SHP77 treated with DMSO at 0.1 percent for 48 hours (cell line): ENCODE results near the gene PLEK.
"Not testable (repeated sequence)": the region's sequence is repeated elsewhere in the genome, so short reads cannot be mapped to it uniquely, and the experiment has no call there.

Experiments
- DNase-seq: peaks from one replicate; lab custom pipeline; 2025; lab: John Stamatoyannopoulos, UW

The PLEK gene

DNA sequence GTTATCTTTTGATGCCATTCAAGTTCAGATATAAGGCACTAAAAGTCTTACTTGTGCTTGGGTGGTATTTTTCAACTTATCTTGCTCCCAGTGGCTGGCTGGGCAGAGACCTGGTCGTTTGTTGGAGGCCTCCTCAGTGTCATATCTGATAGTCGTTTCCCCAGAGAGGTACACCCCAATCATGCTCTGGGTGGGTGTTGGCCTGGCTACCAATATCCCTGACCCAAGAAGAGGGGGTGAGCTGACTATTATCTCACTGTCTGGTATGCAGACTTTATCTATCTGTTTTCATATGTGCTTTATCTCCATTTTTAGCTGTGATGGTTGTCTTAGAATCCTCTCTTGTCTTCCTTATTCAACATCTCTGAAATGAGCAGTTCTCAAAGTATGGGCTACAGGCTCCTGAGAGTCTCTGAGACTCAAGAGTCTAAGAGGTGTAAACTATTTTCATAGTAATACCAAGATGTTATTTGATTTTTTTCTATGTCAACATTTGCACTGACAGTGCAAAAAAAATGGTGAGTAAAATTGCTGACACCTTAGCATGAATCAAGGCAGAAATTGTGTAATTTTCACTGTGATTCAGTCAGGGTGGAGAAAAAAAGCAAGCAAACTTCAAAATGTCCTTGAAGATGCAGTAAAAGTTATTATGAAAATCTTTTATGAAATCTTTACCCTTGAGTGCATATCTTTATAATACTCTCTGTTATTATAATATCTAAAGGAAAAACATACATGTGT lies 12.3 kb upstream of the PLEK start:
- no peak for DNase-seq

DNA sequence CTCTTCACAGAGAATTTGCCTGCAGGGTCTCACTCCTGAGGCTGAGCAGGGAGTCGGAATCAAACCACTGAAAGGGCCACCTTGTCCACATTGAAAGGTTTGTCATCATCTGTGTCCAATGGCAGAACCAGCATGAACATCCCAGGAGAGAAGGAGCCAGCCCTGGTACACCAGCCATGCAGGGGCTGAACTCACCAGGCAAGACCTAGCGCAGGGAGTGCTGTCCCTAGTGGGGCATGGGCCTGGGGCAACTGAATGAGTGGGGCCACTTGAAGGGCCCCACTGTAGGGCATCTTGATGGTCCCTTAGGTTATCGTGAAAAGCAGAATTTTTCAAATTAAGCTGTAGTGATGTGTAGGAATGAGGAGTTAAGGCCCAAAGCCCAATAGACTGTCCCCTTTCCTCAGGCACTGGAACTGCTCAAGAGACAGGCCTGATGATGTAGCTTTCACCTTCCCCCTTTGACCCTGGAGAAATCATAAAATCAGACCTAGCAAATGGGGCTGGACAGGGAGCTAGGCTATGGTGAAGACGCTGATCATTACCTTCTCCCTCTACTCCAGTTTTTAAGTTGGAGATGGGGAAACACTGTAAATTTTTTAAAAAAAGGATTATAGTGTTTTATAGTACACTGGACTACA lies 8.4 kb upstream of the PLEK start:
- DNase-seq, result no peak

DNA sequence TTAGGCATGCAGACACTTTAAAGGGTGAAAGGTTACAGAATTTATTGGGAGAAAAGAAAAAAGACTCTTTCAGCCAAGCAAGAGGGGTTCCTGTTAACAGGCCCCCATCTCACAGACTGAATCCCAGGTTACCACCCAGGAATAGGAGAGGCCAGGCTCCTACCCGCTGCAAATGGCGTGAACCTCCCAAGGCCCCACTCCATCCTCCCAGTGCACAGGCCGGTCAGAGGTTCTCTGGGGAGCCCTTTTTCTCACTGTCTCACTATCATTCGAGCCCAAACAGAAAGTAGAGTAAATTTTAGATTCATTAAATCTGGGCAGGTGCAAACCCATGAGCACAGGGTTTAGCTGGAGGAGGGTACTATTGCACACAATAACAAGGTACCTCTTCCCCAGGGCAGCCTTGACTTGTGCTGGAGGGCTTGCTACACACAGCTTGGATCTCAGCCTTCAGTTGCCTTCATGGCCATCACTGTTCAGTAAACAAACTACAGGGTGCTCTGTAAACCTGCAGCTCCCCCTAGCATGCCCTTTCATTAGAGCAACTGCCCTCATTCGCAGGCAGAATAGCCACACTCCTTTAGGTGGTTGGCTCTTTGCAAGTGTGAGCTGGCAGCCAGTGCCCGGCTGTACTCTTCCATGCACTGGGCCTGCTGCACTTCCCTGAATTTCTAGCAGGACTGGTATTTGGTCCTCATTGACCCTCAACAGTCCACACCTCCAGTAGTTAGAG lies 7.3 kb upstream of the PLEK start:
- DNase-seq, result peak; percentile 50

DNA sequence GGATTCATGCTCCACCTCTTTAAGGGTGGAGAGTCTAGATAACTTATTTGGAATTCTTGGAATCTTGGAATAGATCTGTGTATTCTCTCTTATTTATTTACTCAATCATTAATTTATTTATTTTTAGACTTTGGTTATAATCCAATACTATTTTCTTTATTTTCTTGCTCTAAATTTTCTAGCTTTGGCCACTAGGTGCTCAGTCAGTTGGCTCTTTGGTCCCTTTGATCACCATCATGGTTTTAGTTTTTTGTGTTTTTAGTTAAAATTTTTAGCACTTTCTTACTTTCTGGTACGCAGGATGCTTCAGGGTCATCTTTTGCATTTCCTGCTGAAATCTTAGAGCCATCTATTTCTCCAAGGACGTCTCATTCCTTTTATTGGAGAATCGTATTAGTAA lies 5.2 kb upstream of the PLEK start:
- no peak for DNase-seq

DNA sequence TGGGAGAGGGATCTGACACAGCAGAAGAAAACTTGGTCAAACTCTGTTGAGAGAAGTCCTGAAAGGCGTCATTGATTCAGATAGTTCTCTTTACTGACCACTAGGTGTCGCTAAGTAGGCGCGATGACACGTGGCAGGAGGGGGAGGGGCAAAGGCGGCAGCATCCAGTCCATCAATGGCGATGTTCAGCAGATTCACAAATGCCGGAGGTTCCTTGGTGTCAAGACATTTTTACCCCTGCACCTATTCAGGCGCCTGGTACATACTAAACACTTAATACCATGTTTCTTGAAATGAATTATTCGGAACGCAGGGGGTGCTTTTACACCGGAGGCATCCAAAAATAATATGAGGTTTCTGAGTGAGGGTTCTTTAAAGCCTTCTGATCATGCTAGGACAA lies 3.0 kb upstream of the PLEK start:
- DNase-seq, result peak; percentile 46

DNA sequence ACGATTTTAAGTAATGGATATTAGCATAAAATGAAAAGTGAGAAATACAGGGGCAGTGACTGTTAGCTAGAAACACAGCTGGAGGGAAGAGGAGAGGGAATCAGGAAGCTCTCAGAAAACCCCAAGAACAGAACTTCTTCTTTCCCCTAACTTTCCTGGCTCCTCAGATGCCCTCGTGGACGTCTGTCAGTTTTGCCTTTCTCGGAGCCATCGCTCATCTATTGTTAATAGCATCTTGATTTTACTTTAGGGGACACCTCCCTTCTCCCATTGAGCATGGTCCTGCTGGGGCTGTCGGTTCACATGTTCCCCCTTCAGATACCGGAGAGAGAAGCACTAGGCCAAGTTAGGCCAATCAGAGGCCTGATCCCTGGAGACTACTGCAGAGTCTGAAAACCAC lies 2.3 kb upstream of the PLEK start:
- DNase-seq, result no peak

DNA sequence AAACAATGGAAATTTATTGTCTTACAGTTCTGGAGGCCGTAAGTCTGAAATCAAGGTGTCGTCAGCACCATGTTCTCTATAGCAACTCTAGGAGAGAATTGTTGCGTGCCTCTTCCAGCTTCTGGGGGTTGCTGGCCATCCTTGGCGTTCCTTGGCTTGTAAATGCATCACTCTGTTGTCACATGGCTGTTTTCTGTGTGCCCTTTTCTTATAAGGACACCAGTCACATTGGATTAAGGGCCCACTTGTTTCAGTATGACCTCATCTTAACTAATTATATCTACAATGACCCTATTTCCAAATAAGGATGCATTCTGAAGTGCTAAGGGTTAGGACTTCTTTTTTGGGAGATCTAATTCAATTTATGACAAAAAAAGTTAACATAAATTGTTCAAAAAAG lies 1.4 kb upstream of the PLEK start:
- DNase-seq, result no peak

DNA sequence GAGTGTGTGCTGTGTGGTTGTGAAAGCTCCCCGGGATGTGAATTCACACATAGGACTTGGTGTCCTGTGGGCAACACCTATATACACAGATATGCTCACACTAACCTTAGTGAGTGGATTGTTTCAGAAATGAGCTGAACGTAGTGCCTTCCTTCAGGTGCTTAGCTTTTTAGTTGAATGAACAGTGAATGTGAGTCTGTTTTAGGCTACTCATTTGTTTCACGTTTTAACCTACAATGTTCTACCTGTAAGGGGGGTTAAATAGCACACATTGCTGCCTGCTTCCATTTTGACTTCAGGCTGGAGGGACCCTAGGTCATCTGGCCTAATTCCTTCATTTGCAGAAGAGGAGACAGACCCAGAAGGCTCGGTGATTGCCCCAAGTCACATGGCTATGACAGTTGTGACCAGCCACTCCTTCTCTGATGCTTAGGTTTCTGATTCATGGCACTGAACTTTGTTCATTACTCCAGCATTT lies 1.0 kb downstream of the PLEK start:
- no peak for DNase-seq

DNA sequence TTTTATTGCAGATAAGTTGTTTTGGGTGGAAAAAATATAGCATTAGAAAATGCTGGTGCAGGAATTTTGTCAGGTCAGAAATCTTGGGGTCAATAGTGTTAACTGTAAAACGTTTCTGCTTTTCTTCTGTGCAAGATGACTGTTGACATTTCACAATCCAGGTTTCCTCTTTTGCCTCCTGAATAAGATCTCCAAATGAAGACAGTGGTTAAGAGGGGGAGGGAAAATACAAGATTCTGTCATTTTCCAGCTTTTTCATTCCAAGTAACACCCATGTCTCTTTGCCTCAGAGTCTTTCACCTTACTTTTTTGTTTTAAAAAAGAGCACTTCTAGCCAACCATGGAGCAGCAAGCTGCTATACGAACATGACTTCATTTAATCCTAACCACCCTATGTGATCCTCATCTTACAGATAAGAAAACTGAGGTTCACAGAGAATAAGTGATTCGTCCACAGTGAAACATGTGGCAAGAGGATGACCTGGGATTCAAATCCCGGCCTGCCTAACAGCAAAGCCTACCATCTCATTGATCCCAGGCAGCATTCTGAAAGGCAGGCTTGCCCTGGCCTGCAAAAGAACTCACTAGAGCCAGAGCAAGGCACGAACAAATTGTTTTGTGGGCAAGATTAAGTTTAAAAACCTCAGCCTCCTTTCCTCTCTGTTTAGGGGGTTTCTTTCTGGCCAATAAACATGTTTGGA lies 3.0 kb downstream of the PLEK start:
- DNase-seq, result no peak

DNA sequence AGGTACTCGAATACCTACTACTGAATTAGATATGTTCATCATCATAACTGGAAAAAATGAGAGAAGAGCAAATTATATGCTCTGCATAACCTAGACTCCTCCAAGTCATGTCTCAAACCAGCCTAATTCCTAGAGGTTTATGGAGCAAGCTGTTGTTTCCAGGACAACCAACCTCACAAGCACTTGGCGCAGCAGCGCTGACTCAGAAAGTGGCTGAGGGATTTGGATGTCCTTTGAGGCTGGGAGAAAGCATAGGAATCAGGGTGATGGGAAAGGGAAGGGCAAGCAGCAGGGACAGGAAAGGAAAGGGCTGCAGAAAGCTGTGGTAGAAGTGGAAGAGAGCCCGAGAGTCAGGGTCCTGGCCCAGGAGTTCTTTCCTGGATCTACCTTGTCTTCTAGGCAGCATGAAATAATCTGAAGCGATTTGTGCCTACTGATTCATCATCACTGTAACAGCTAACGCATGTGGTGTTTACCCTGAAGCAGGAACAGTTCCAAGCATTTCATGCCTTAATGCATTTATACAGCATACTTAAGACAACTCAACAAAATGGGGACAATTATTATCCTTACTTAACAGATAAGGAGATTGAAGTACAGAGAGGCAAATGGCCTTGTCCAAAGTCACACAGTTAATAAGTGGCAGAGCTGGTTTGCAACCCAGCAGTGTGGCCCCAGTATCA lies 3.7 kb downstream of the PLEK start:
- no peak for DNase-seq

DNA sequence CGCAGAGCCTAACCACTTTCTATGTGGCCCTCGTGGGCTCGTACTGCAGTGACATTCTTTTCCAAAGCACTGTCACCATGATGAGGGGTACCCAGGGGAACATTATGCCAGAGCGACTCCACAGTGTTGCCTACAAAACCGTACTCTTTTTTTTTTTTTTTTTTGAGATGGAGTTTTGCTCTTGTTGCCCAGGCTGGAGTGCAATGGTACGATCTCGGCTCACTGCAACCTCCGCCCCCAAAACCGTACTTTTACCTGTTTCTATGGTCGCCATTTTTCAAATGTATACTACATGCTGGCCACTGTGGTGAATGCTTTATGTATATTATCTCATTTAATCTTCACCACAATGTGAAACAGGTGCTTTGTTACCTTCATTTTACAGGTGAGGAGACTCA lies 4.3 kb downstream of the PLEK start:
- no peak for DNase-seq

DNA sequence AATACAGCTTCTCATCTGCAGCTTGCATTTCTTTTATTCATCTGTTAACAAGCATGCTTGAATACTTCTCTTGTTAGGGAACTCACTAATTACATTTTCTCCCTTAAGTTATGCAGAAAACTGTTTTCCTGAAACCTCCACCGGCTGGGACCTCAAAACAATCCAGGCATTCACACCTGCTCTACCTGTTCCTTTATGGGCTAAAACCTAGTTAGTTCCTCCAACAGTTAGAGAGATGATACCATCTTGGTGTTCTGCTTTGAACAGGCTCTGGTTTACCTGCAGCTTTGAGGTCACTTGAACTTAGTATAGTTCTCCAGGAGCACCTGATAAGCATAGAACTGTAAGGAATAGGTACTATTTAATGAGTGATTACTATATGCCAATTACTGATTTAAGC lies 6.1 kb downstream of the PLEK start:
- DNase-seq, result no peak

DNA sequence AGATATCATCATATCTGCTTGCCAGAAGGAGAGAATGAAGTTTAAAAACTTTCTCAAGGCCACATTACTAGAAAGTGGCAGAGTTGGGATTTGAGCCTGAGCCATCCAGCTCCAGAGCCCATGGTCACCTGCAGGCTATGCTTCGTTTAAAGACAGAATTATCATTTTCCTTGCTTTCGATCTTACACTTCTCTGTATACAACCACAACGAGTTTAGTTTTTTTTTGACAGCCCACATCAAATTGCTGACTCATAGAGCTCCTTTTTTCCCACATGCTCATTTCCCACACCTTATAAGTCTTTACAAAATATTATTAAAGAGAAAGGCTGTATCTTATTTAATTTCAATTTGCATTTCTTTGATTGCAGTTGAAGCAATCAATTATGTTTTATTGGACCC lies 6.5 kb downstream of the PLEK start:
- no peak for DNase-seq

DNA sequence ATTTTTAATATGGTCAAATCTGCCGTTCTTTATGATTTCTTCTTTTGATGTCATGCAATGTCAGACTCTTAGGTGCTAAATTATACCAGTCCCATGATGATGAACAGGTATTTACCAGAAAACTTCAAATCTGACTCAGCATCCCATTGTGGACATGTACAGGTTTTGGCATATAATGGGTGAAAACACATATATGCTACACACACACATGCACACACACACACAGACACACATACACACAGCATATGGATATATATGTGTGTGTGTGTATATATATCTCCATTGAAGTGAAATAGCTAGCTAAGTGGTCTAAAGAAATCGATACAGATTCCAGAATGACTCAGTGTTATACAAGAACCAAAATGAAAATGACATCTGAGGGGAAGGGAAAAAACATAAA lies 7.4 kb downstream of the PLEK start:
- DNase-seq, result no peak

DNA sequence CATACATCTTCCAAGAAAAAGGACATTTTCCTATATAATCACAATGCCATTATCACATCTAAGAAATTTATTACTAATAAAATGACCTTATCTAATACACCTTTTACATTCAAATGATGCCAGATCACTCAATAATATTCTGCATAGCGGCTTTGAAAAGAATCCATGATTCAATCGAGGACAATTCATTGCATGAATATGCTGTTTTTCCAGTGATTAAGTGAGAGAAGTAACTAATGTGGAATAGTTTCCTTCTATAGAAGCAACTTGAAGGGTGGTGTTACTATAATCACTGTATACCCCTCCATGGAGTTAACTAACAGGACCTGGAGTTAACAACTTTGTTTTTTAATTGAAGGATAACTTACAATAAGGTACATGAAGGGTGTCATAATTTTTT lies 9.1 kb downstream of the PLEK start:
- no peak for DNase-seq

DNA sequence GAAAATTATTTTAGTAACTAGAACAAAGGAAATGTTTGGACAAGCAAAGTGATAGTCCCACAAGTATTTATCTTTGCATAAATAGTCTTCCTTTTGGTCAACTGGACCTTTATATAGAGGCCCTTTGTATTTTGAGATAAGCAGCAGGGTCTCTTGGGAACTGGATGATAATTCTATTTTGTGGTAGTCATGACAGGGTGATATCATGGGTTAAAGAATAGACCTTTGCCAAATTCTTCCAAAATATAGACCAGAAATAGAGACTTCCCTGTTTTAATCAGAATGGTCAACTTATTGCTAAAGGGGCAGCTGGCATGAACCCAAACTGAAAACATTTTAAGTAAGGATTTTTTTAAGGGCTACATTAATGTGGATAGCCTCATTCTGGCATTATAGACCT lies 10.5 kb downstream of the PLEK start:
- DNase-seq, result no peak

DNA sequence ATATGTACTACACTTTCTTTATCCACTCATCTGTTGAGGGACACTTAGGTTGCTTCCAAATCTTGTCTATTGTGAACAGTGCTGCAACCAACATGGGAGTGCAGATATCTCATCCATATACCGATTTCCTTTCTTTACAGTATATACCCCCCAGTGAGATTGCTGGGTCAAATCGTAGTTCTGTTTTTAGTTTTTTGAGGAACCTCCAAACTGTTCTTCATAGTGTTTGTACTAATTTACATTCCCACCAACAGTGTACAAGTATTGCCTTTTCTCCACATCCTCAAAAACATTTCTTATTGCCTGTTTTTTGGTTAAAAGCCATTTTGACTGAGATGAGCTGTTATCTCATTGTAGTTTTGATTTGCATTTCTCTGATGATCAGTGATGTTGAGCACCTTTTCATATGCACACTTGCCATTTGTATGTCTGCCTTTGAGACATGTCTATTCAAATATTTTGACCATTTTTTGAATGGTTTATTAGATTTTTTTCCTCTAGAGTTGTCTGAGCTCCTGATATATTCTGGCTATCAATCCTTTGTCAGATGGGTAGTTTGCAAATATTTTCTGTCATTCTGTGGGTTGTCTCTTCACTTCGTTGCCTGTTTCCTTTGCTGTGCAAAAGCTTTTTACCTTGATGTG lies 12.2 kb downstream of the PLEK start:
- DNase-seq, result no peak

DNA sequence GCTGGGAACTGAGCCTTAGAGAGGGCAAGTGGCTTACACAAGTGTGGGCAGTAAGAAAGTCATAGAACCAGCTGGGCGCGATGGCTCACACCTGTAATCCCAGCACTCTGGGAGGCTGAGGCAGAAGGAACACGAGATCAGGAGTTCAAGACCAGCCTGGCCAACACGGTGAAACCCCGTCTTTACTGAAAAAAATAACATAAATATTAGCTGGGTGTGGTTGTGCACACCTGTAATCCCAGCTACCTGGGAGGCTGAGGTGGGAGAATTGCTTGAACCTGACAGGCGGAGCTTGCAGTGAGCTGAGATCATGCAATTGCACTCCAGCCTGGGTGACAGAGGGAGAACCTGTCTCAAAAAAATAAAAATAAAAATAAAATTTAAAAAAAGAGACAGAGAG lies 13.7 kb downstream of the PLEK start:
- not testable (repeated sequence) for DNase-seq

DNA sequence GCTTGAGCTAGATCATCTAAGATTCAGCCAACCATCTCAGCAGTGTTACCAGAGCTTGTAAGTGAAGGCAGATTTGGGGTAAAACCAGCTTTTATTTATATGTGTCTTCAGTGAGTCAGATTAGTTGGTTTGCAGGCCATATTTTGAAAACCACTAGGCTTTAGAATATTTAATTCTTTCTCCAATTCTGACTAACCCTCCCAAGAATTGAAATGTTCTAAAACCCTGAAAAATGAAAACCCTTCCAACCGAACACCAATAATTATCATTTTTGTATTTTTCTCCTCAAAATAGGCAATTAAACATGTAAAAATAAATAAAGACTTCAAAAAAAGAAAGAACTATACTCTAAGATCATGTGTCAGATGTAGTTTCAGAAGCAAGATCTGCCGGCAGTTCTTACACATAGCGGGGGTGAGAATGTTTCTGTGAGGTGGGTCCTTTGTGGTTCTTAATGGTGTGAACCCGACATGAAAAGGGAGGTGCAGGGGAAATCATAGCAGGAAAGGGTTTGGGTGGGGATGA lies 14.2 kb downstream of the PLEK start:
- no peak for DNase-seq

DNA sequence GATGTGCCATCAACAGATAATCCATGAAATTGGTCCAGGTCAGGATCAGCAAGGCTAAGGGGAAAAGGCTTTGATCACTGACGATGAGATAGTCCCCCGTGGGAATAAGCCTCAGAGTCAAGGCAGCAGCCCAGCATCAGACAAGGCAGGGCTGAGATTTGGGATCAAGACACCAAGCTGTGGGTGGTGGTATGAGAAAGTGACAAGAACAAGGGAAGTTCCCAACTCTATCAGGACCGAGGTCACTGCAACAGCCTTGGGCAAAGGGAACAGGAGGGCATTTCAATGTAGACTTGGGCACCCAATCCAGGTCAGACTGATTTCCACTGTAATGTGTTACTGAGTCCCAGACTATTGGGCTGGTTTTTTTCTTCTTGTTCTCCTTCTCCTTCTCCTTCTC lies 18.7 kb downstream of the PLEK start:
- DNase-seq, result no peak

DNA sequence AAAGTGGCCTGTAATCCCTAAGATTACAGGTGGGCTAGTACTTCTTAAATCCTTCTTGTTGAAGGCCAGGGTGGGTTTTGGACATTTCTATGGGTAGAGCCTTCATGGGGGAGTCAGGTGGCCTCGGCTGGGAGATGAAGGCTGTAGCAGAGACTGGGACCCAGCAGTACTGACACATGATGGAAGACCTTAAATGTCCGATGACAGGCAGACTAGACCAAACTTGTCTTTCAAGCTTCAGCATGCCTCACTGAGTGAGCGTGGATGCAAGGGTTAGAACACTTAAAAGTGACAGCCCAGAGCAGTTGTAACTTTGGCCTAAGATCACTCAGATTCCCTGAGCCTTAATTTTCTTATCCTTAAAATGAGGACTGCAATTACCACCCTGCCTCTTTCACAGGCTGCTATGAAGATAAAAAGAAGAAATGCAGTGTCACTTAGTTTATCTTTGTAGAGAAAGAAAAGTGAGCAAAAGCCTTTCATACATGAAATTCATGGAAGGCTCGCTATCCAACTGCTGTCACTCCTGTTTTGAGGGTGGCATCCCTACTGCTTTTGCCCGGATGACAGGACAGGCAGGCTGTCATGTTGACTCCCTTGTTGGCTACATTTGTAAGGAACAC lies 19.5 kb downstream of the PLEK start:
- DNase-seq, result no peak
